HepG2 (cell line): ENCODE results near the gene LMX1B.

ENCODE experiments used
- MAFF ChIP-seq: IDR thresholded peaks from 2 replicates; pipeline ENCODE4 v1.6.1; 2011; ENCODE audit warnings: low read depth, low read length, improper control_type of control experiment
- PAX8 ChIP-seq: sonication (generic); formaldehyde crosslinking; IDR thresholded peaks from 2 replicates; pipeline ENCODE4 v1.8.0; 2022; ENCODE audit warnings: mild to moderate bottlenecking, missing genetic modification reagents, borderline replicate concordance
- POLR2A ChIP-seq, 2 experiments: IDR thresholded peaks; 2 replicates each; pipeline ENCODE4 v1.6.1; 2011; ENCODE audit warnings: low read depth in 2 of 2, low read length in 2 of 2, mild to moderate bottlenecking in 1 of 2, moderate library complexity in 1 of 2; ENCODE audit not compliant: insufficient read depth in 1 of 2
- RFXANK ChIP-seq: IDR thresholded peaks from 2 replicates; pipeline ENCODE4 v1.6.1; 2016
- SMC3 ChIP-seq: IDR thresholded peaks from 2 replicates; pipeline ENCODE4 v1.6.1; 2011; ENCODE audit warnings: low read length, improper control_type of control experiment
- TFAP4 ChIP-seq: sonication (generic); IDR thresholded peaks from 2 replicates; pipeline ENCODE4 v1.6.1; 2016; ENCODE audit warnings: low read depth, borderline replicate concordance
- TF ChIP-seq, protein P1 (sequence below): sonication (generic); formaldehyde crosslinking; IDR thresholded peaks from 2 replicates; pipeline ENCODE4 v1.5.0; 2020; ENCODE audit warnings: mild to moderate bottlenecking, missing genetic modification reagents, moderate library complexity

DNA sequence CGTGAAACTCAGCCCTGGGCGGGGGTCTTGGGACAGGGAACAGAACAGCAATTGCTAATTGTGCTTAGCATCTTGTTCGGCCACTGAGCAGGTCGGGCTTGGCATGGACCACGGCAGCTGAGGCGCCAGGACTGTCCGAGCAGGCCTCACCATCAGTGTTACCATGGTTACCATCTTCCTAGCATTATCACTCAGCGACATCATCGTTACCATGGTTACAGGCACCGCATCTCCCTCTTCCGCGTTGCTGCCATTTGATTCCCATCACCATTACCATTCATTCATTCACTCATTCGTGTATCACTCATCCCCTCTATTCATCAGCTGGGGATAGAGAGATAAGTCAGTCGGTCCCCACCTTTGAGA, 110.1 kb downstream of the LMX1B start:
- TF ChIP-seq MAFF: no peak
- TF ChIP-seq POLR2A (IDR thresholded peaks at IDR 0.05; ENCODE audit: insufficient read depth in 1 of 2, low read depth in 2 of 2, low read length in 2 of 2): no peak
- TF ChIP-seq PAX8 (CRISPR knock-in tag): no peak
- TF ChIP-seq RFXANK (CRISPR knock-in tag): no peak
- TF ChIP-seq, protein P1, sequence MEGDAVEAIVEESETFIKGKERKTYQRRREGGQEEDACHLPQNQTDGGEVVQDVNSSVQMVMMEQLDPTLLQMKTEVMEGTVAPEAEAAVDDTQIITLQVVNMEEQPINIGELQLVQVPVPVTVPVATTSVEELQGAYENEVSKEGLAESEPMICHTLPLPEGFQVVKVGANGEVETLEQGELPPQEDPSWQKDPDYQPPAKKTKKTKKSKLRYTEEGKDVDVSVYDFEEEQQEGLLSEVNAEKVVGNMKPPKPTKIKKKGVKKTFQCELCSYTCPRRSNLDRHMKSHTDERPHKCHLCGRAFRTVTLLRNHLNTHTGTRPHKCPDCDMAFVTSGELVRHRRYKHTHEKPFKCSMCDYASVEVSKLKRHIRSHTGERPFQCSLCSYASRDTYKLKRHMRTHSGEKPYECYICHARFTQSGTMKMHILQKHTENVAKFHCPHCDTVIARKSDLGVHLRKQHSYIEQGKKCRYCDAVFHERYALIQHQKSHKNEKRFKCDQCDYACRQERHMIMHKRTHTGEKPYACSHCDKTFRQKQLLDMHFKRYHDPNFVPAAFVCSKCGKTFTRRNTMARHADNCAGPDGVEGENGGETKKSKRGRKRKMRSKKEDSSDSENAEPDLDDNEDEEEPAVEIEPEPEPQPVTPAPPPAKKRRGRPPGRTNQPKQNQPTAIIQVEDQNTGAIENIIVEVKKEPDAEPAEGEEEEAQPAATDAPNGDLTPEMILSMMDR: no peak
- TF ChIP-seq TFAP4: no peak
- no peak for TF ChIP-seq SMC3
